HG02840 (cell line): ENCODE results near the gene C17orf75.
A peak's percentile ranks its signal among the peaks of the same experiment; 100 is the strongest.
"Not testable (repeated sequence)": the region's sequence is repeated elsewhere in the genome, so short reads cannot be mapped to it uniquely, and the experiment has no call there.

Experiments used
- ATAC-seq: cut with Tn5 transposase; IDR thresholded peaks from one replicate; pipeline ENCODE4 v1.9.1; 2021; ENCODE audit warnings: mild to moderate bottlenecking, moderate library complexity, moderate number of reproducible peaks; ENCODE audit not compliant: unreplicated experiment, low FRiP score

The C17orf75 gene, protein sequence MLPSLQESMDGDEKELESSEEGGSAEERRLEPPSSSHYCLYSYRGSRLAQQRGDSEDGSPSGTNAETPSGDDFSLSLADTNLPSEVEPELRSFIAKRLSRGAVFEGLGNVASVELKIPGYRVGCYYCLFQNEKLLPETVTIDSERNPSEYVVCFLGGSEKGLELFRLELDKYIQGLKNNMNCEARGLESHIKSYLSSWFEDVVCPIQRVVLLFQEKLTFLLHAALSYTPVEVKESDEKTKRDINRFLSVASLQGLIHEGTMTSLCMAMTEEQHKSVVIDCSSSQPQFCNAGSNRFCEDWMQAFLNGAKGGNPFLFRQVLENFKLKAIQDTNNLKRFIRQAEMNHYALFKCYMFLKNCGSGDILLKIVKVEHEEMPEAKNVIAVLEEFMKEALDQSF

DNA sequence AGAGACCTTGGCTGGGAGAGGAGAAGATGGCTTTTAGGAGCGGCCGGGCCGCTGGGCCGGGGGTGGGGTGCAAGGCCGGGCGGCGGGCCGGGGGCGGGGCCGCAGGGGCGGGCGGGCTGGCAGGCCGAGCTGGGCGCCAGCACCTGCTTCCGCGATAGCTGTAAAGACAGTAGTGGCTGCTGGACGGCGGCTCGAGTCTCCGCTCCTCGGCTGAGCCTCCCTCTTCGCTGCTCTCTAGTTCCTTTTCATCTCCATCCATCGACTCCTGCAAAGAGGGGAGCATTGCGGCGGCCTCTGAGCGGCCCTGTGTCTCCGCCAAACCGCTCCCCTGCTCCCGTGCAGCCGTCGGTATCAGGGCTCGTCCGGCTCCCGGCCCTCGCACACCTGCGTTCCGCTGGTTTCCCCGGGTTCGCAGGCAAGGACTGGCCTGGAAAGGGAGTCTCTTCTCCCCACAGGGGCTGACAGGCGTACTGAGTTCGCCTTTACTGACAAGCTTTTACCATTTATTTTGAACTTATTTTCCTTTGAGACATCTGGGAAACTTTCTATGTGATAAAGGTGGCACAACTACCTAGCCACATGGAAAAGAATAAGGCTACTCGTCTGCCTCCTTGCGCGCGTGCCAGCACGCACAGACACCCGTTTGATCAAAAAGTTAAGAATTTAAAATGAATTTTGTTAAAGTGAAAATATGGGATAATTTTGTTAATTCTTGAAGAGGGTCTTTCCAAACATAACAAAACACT lies at the start of gene C17orf75:
TSS of gene C17orf75 (minus strand) at position 317 of the 746 bp plus-strand sequence. CDS start at position 283, 34 bp downstream.
- ATAC-seq: peak; percentile 77

DNA sequence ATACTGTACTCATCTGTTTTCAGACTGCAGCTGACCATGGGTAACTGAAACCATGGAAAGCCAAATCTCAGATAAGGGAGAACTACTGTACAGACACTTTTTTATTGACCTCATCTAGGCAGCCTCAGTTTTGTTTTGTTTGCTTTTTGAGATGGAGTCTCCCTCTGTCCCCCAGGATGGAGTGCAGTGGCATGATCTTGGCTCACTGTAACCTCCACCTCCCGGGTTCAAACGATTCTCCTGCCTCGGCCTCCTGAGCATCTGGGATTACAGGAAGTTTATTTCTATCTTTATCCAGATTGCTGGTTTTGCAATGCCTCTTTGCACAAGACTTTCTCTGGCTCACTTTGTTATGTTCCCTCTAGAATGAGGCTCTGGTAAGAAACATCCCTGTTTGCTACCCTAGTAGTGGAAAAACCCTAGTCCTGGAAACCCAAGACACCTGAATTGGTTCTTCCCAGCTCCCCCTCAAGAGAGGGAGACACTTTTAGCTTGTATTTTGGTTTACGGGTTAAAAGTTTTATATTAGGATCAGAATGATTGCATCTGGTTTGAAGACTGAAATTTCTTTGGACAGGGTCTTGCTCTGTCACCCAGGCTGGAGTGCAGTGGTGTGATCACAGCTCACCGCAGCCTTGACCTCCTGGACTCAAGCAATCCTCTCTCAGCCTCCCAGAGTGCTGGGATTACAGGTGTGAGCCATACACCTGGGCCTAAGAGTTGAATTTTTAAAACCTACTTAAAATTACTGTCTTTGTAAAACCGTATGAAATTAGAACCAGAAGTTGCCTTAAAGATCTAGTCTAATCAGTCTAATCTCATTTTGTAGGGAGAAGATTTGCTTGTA lies 46.9 kb upstream of the C17orf75 start:
- no peak for ATAC-seq

DNA sequence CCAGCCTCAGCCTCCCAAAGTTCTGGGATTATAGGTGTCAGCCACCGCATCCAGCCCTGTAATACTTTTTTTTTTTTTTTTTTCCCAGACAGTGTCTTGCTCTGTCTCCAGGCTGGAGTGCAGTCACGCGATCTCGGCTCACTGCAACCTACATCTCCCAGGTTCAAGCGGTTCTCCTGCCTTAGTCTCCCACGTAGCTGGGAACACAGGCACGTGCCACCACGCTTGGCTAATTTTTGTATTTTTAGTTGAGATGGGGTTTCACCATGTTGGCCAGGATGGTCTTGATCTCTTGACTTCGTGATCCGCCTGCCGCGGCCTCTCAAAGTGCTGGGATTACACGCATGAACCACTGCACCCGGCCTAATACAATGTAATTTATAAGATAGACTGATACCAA lies 46.2 kb upstream of the C17orf75 start:
- not testable (repeated sequence) for ATAC-seq

DNA sequence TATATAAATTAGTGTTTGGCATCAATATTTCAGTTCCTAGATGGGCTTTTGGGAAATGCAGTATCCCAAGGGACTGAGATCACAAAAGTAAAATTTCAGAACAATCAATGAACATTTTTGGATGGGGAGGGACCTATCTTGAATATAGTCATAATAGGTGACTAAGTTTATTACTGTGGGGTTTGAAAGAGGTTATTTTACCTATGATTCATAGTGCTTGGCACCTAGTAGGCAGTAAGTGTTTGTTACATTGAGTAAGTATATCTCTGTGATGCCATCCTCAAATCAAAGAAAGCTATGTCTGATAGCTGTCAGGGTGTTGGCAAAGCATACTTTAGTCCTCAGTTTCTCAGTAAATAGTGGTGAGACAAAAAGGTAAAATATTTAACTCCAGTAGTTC lies 44.9 kb upstream of the C17orf75 start:
- ATAC-seq: no peak

DNA sequence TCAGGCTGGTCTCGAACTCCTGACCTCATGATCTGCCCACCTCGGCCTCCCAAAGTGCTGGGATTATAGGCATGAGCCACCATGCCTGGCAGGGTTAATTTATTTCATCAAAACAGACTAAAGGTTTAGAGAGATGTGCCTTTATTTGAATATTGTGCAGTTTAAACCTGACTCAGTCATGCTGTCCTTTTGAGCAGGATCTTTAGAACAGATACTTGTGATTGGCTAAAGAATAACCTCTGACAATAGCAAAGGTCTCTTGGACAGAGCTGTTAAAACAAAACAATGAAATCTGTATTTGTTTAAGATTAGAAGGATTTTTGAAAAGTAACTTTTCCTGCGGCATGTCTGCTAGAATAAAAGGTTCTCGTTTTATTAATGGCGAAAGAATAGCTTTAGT lies 44.0 kb upstream of the C17orf75 start:
- no peak for ATAC-seq

DNA sequence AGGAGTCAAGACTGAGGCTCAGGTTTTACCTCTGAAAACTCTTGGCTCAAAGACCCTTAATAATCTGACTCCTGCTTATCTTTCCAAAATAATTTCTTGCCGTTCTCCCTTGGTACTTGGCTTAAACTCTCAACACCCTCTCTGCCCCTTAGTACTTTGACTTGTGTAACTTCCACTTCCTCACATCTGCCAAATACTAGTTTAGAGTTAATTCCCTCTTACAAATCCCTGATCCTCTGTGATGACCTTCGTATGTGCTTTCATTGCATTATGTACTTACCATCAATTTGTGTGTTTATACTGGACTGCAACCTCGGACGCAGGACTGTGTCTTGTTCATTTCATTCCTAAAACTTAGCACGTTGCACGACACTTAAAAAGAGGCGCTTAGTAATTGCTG lies 43.1 kb upstream of the C17orf75 start:
- no peak for ATAC-seq

DNA sequence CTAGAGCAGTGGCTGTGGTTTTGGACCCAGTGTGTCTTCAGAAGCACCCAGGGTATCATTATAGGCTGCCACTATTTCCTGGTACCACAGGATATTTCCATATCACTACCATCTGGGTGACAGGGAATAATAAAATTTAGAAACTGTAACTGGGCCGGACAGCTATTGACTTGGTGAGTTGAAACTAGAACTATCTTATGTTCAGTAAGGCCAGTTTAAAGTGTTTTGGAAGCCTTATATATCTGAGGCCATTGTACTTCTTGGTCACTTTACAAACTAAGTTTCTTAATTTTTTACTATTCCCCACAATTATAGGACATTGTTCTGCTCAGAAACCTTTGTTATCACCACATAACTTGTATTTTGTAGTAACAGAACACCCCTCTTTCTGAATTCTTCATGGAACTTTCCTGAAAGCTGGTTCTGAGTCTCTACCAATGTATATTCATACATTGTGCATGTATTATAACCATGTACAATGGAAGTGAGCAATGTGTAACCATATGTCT lies 42.0 kb upstream of the C17orf75 start:
- no peak for ATAC-seq

DNA sequence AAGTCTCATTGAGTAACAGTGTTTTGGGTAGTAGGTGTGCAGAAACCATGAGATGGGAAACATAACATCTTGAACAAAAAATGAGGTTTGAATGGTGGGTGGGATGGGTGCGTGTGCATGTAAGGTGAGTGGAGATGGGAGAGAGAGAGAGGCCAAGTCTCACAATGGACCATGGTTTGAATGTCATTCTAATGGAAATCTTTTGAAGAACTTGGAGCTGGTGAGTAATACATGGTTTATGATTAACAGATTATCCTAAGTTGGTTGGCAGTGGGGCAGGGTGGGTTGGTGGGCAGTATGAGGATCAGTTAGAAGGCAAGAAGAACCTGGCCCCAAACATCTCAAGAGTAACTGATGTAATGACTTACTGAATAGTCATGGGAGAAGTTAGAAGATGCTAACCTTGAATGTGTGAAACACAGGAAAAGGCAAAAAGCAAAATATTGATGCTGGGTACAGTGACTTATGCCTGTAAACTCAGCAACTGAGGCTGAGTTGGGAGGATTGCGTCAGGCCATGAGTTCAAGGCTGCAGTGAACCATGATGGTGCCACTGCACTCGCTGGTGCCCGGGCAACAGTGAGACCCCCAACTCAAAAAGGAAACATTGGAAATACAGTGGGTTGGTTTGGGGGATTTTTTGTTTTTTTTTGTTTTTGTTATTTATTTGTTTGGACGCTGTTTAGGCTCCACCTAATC lies 40.7 kb upstream of the C17orf75 start:
- ATAC-seq: no peak

DNA sequence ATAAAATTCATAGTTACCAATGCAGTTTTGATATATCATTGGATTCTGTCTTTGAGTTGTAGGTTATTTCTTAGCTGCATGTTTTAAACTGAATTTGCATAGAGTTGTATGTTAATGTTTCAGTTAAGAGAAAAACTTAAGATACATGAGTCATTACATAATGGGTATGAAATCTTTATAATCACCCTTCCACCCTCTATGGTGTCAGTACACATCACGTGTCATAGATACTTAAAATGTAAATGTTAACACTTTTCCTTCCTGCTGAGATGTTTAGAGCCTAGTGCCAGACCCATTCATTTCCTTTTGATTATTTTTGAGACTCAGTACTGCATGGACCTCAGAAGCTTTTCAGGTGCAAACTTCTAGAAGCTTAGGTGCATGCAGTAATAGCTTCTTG lies 28.5 kb upstream of the C17orf75 start:
- ATAC-seq: no peak

DNA sequence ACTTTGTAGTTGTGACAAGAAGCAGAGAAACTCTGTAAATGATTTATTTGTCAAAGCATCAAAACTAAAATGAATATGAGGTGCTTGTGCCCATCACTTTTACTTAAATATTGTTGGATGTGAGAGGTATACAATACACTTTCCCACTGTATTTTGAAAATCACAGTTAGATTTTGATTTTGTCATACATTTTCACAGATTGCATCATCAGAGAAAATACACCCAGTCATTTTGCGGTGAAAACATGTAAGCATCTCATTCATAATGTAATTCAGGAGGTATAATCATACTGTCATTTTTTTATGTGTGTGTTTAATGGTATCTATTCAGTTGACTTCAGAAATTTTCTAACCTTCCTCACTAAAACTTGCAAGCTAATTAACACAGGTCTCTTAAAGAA lies 19.3 kb upstream of the C17orf75 start:
- ATAC-seq: no peak

DNA sequence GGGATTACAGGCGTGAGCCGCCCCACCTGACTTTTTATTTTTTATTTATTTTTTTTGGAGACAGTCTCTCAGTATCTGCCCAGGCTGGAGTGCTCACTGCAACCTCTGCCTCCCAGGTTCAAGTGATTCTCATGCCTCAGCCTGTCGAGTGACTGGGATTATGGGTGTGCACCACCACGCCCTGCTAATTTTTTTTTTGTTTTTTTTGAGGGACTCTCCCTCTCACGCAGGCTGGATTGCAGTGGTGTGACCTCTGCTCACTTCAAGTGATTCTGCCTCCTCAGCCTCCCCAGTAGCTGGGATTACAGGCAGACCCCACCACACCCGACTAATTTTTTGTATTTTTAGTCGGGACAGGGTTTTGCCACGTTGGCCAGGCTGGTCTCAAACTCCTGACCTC lies 15.6 kb upstream of the C17orf75 start:
- no peak for ATAC-seq

DNA sequence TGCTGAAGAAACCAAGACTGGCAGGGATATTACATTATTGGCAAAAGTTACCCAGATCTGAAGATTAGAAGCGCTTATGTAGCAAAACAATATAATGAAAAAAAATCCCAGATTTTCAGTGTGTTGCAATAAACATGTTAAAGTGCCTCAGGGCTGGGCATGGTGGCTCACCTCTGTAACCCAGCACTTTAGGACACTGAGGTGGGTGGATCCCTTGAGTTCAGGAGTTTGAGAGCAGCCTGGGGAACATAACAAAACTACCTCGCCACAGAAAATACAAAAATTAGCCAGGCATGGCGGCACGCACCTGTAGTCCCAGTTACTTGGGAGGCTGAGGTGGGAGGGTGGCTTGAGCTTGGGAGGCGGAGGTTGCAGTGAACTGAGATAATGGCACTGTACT lies 14.8 kb upstream of the C17orf75 start:
- ATAC-seq: no peak

DNA sequence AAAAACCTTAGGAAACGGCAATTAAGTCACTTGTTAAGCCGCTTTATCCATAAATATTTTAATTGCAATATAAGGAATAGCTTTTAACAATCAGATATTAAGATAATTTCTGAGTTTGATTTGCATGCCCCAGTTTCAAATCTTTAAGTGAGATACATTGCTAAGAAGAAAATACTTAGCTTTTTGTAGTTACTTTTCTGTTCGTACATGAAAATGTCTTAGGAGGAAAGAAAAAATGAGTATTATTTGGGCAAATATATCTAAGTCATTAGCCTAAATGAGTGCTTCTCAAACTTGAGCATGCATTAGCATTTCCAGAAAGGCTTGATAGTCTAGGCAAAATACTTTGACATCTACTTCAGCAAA lies 14.4 kb upstream of the C17orf75 start:
- no peak for ATAC-seq

DNA sequence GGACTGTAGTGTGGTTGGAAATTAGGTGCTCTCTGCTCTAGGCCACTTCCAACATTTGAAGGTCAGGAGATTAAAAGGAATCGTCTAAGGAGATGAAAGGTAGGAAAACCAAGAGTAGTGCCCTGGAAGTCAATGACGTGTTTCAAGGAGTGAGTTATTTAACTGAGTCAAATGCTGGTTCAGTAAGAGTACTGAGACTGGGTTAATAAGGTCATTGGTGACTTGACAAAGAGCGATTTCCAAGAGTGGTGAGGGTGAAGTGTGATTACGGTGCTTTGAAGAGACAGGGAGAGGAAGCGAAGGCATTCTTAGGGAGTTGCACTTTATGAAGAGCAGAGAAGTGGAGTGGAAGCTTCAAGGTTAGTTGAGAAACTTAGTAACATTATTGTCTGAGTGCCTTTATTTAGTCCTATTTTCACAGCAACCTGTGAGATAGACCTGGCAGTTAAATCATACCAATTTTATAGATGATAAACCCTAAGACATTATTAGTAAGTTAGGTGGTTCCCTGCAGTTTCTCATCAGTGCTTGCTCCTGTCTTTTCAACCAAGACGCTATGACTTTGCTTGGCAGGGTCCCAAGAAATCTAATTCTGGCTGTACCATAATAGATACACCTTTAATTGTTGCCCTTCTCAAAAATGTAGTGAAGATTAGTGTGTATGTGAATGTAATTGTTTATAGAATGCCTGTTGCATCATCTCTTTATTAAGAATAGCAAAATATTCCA lies 13.8 kb upstream of the C17orf75 start:
- no peak for ATAC-seq

DNA sequence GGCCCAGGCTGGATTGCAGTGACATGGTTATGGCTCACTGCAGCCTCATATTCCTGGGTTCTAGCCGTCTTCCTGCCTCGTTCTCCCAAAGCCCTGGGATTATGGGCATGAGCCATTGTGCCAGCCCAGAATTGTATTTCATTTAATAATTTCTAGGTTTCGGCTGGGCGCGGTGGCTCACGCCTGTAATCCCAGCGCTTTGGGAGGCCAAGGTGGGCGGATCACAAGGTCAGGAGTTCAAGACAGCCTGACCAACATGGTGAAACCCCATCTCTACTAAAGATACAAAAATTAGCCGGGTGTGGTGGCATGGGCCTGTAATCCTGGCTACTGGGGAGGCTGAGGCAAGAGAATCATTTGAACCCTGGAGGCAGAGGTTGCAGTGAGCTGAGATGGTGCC lies 10.8 kb upstream of the C17orf75 start:
- ATAC-seq: not testable (repeated sequence)

DNA sequence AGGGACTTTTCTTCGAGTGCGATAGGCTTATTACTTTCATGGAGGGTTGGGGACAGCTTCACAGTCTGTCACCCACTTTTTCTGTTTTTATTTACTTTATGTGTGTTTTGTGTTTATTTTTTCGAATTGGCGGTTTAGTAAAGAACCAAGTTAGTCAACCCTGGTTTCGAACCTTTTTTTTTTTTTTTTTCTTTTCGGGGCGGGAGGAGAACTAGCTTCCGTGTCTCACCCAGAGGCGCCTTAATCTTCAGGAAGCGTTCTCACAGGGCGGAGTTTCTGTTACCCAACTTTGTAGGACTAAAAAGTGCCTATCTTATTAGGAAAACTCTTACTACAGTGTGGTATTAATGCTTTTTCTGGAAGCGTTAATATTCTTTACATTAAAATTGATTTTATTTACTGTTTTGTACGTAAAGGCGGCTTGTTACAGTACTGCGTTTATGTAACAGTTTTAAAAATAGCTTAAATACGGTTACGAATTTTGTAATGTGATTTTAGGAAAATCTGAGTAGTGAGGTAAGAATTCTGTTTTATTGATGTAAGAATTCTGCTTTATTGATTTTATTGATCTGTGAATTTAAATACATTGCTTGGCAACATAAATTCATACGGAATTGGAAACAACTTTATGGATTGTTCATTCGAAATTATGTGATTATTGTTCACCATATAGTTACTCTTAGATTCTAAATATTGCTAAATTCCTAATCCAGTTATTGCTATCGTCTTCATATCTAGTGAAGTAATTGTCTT lies 8.9 kb upstream of the C17orf75 start:
- ATAC-seq: no peak

DNA sequence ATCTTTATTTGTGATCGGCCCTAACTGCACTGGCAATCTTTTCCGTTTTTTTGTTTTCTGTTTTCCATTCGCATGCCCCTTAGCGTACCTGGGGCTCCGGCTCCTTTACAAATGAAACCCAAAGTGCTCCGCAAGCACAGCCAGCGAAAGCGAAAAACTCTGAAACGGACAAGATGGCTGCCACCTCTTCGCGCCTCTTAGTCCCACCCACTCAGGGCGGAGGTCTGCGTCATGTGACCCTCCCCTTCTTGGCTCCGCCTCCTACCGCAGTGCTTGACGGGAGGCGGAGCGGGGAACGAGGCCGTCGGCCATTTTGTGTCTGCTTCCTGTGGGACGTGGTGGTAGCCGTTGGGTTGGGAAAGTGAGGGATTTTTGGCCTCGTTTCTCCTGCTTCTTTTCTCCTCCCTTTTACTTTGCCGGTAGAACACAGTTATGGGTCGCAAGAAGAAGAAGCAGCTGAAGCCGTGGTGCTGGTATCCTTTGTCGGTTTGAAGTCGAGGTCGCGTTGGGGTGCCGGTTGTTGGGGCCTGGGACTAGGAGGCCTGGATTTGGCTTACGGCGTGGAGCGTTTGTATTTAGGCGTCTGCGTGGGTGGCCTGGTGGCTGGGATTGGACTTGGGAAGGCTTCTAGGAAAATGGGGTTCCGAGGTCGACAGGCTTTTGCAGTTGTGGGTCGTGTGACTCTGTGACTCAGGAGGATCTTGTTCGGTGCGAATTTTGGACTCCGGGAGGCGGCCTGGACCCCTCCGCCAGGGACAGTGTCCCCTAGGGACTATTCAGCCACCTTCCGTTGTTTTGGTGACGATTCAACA lies 8.1 kb upstream of the C17orf75 start, which contains the start of gene ZNF207:
TSS of gene ZNF207 (plus strand) at position 304 of the 812 bp plus-strand sequence. CDS start at position 433, 129 bp downstream.
- peak; percentile 95 for ATAC-seq

DNA sequence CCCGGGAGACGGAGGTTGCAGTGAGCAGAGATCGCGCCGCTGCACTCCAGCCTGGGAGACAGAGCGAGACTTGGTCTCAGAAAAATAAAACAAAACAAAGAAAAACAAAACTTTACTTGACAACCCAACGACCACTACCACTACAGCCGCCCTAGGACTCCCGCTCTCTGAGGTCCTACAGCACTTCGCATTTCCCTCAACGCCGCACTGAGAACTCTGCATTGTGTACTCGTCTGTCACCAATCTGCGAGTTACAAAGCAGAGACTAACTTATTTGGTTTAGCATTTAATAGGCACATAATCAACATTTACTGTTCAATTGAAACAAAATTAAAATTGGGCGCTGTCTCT lies 7.5 kb upstream of the C17orf75 start:
- ATAC-seq: no peak
